ENCODE measurements around the gene DLK2.

DNA sequence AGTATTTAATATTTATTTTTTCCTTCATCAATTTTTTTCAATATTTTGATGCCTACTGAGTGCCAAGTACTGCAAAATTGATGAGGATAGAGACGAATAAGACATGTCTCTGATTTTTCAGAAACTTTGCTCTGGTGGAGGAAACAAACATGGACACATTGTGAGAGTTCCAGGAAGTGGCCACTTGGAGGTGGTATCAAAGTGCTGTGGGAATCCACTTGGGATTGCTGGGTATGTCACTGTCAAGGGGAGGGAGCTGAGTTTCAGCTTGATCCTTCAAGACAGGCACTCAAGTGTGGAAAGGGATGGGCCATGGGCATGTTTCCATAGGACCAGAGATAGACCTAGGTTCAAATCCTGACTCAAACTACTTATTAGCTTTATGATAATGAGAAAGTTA, 52.5 kb downstream of the DLK2 start:
- no peak for TF ChIP-seq ZNF274 (CRISPR knock-in tag; IDR thresholded peaks at IDR 0.05)
- TF ChIP-seq GABPA (IDR thresholded peaks at IDR 0.05; ENCODE audit: low read depth, low read length): no peak
- TF ChIP-seq GABPA (CRISPR knock-in tag; IDR thresholded peaks at IDR 0.05; ENCODE audit: low read depth): no peak
